Naive B cell (primary cell): Measurements from ENCODE around the gene SNRPN. TPM values are rescaled to one million over a fixed set of nuclear protein-coding genes. Genes with fewer than 3 reads are reported as not detected.
"Not testable (repeated sequence)": the region's sequence is repeated elsewhere in the genome, so short reads cannot be mapped to it uniquely, and the experiment has no call there.

Source experiments
- ATAC-seq, 2 donors: fragments of 150-1000 bp; cut with Tn5 transposase; 2 replicates each; pipeline ENCODE4 v1.10.0; 2021; ENCODE audit warnings: low read depth in 2 of 2, mild to moderate bottlenecking in 2 of 2, moderate library complexity in 2 of 2
- DNase-seq: peaks from one replicate; pipeline ENCODE4 v3.0.0; 2022
- H3K27ac Mint-ChIP-seq, 6 donors: one replicate each; pipeline ENCODE4 v1.8.0; 2020 to 2022; ENCODE audit warnings: mild to moderate bottlenecking in 6 of 6, mixed read lengths in 6 of 6, moderate library complexity in 5 of 6, inconsistent platforms in 2 of 6
- H3K27me3 Mint-ChIP-seq, 3 donors: one replicate each; pipeline ENCODE4 v1.8.0; 2021 to 2022; ENCODE audit warnings: mixed read lengths in 3 of 3, mild to moderate bottlenecking in 1 of 3
- H3K36me3 Mint-ChIP-seq, 2 donors: one replicate each; pipeline ENCODE4 v1.8.0; 2020 to 2022; ENCODE audit warnings: mixed read lengths in 2 of 2, inconsistent platforms in 1 of 2, mild to moderate bottlenecking in 1 of 2
- H3K4me1 Mint-ChIP-seq, 3 donors: one replicate each; pipeline ENCODE4 v1.8.0; 2020 to 2022; ENCODE audit warnings: mixed read lengths in 3 of 3, inconsistent platforms in 1 of 3, mild to moderate bottlenecking in 1 of 3, moderate library complexity in 1 of 3
- H3K4me3 Mint-ChIP-seq, 8 donors: one replicate each; pipeline ENCODE4 v1.8.0; 2020 to 2022; ENCODE audit warnings: mild to moderate bottlenecking in 8 of 8, mixed read lengths in 8 of 8, moderate library complexity in 8 of 8, inconsistent platforms in 2 of 8
- H3K9me3 Mint-ChIP-seq, 7 donors: one replicate each; pipeline ENCODE4 v1.8.0; 2020 to 2022; ENCODE audit warnings: mixed read lengths in 7 of 7, mild to moderate bottlenecking in 5 of 7, inconsistent platforms in 2 of 7, moderate library complexity in 1 of 7
- polyA plus RNA-seq, 6 donors: library from polyadenylated mRNA; unstranded; fragments of 300-500 nt; fragmentation: Illumina TruSeq; gene quantifications; one replicate each; pipeline ENCODE4 v1.2.3, GENCODE V29; 2021; ENCODE audit warnings: low read depth in 6 of 6

The SNRPN gene
- polyA plus RNA-seq, 6 donors from 2014 or later: 227 to 387 (median 297) TPM

- no peaks in the 10 kb centered on the region for H3K36me3 Mint-ChIP-seq
- H3K27me3 Mint-ChIP-seq: no peaks in the 10 kb centered on the region
- no peak for DNase-seq
- no peak overlapping the region for H3K27ac Mint-ChIP-seq
- no peak for ATAC-seq
- no peak overlapping the region for H3K4me3 Mint-ChIP-seq
- peaks cover 0 to 6% (median 4%) of the 10 kb centered on the region in 7 donors for H3K9me3 Mint-ChIP-seq
- no peaks in the 10 kb centered on the region for H3K4me1 Mint-ChIP-seq
Observed at GRCh38 chr15:24945711-24946110, 9.1 kb upstream of the SNRPN start.

DNA sequence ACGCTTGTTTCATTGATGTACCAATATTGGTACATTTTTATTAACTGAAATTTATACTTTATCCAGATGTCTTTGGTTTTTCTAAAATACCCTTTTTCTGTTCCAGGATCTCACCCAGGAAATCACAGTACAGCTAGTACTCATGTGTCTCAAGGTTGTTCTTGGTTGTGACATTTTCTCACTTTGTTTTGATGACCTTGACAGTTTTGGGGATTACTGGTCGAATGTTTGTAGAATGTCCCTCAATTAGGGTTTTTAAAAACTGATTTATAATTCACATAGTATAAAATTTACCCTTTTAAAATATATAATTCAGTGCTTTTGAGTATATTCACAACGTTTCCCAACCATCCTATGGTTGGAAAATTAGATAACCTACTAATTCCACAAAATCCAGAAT is 6.3 kb upstream of the SNRPN start:
- Mint-ChIP-seq H3K9me3 (peaks cover 0 to 12% (median 5%) of the 10 kb centered on the region in 7 donors), H3K4me3 (no peak overlapping the region), H3K27ac (no peak overlapping the region), H3K27me3 (peaks cover 0 to 4% (median 0%) of the 10 kb centered on the region in 3 donors), H3K36me3 (no peaks in the 10 kb centered on the region), H3K4me1 (no peaks in the 10 kb centered on the region)
- DNase-seq (no peak), ATAC-seq (no peak)

GRCh38 chr15:24955531-24955921 is 739 bp downstream of the SNRPN start:
- H3K4me1 Mint-ChIP-seq: peaks cover 8 to 30% (median 19%) of the 10 kb centered on the region in 3 donors
- H3K9me3 Mint-ChIP-seq: peaks cover 0 to 14% (median 12%) of the 10 kb centered on the region in 7 donors
- ATAC-seq (peak; percentile 11), DNase-seq (peak; percentile 2)
- H3K4me3 Mint-ChIP-seq: peak overlapping the region; percentile 85 to 99 (median 94)
- H3K27ac Mint-ChIP-seq: peak overlapping the region; percentile 33 to 95 (median 91)
- peaks cover 0 to 4% (median 0%) of the 10 kb centered on the region in 3 donors for H3K27me3 Mint-ChIP-seq
- peaks cover 0 to 9% of the 10 kb centered on the region in 2 donors for H3K36me3 Mint-ChIP-seq

- Mint-ChIP-seq H3K36me3 (peaks cover 0 to 9% of the 10 kb centered on the region in 2 donors), H3K9me3 (peaks cover 0 to 17% (median 9%) of the 10 kb centered on the region in 7 donors), H3K27me3 (peaks cover 0 to 4% (median 0%) of the 10 kb centered on the region in 3 donors), H3K27ac (peak overlapping the region; percentile 72 to 95 (median 91)), H3K4me3 (peak overlapping the region; percentile 85 to 99 (median 94)), H3K4me1 (peaks cover 8 to 34% (median 19%) of the 10 kb centered on the region in 3 donors)
- peak; percentile 70 to 76 for ATAC-seq
- peak; percentile 62 for DNase-seq
Observed at GRCh38 chr15:24956111-24956838, 1.5 kb downstream of the SNRPN start.

DNA sequence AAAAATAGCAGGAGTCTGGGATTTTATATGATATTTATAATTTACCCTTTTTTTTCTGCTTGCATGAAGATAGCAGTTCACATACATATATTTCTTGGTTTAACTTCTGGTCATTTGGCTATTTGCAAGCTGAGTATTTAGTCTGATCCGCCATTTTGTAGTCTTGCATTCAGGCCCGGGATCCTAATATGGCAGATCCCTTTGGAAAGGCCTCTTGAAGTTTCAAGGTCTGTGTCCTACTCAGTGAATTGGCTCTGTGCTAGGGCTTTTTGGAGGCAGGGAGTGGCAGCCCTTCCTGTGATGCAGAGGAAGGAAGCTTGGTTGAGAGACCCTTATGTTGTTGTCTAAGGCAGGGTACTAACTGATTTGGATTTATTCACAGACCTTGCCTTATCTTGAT is 2.9 kb downstream of the SNRPN start:
- Mint-ChIP-seq H3K4me3 (peak overlapping the region in 5 of 8 donors; percentile 10 to 69 (median 48)), H3K27me3 (no peaks in the 10 kb centered on the region), H3K27ac (no peak overlapping the region), H3K9me3 (peaks cover 0 to 19% (median 4%) of the 10 kb centered on the region in 7 donors), H3K36me3 (peaks cover 0 to 9% of the 10 kb centered on the region in 2 donors), H3K4me1 (peaks cover 8 to 34% (median 19%) of the 10 kb centered on the region in 3 donors)
- ATAC-seq (no peak), DNase-seq (no peak)

GRCh38 chr15:24961967-24962366 is 7.2 kb downstream of the SNRPN start:
- Mint-ChIP-seq H3K9me3 (peaks cover 0 to 19% (median 12%) of the 10 kb centered on the region in 7 donors), H3K27ac (no peak overlapping the region), H3K4me1 (peaks cover 4 to 28% (median 13%) of the 10 kb centered on the region in 3 donors), H3K27me3 (no peaks in the 10 kb centered on the region), H3K4me3 (no peak overlapping the region), H3K36me3 (peaks cover 21 to 26% of the 10 kb centered on the region in 2 donors)
- ATAC-seq (no peak), DNase-seq (no peak)

- H3K27me3 Mint-ChIP-seq: no peaks in the 10 kb centered on the region
- H3K27ac Mint-ChIP-seq: no peak overlapping the region
- H3K36me3 Mint-ChIP-seq: peaks cover 25 to 27% of the 10 kb centered on the region in 2 donors
- H3K4me3 Mint-ChIP-seq: no peak overlapping the region
- DNase-seq (no peak), ATAC-seq (no peak)
- H3K9me3 Mint-ChIP-seq: peaks cover 0 to 20% (median 11%) of the 10 kb centered on the region in 7 donors
- peaks cover 0 to 20% (median 6%) of the 10 kb centered on the region in 3 donors for H3K4me1 Mint-ChIP-seq
Observed at GRCh38 chr15:24962880-24963279, 8.1 kb downstream of the SNRPN start.

- Mint-ChIP-seq H3K4me3 (no peak overlapping the region), H3K9me3 (peaks cover 0 to 22% (median 7%) of the 10 kb centered on the region in 7 donors), H3K27me3 (no peaks in the 10 kb centered on the region), H3K27ac (no peak overlapping the region), H3K36me3 (peaks cover 27 to 40% of the 10 kb centered on the region in 2 donors), H3K4me1 (no peaks in the 10 kb centered on the region)
- ATAC-seq (no peak), DNase-seq (no peak)
Observed at GRCh38 chr15:24966364-24967103, 11.7 kb downstream of the SNRPN start.

DNA sequence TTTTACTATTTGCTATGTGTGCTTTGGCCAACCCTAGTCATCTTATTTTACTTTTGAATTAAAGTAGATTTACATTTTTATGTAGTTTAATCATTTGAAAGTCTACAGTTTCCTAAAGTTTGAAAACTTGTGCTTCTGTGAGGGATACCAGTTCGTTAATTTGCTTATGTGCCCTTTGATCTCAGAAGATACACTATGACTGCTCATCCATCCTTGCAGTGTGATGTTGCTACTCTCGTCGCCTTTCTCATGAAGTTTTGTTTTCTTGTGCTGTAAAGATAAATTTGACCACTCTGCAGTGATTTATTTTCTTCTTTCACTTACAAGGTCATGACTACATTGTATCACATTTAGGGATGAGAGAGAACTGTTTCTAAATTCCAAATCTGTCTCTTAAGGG is 16.3 kb downstream of the SNRPN start:
- Mint-ChIP-seq H3K27me3 (no peaks in the 10 kb centered on the region), H3K9me3 (peaks cover 2 to 26% (median 13%) of the 10 kb centered on the region in 7 donors), H3K27ac (no peak overlapping the region), H3K4me1 (no peaks in the 10 kb centered on the region), H3K36me3 (peaks cover 39% of the 10 kb centered on the region in 2 donors), H3K4me3 (no peak overlapping the region)
- DNase-seq: no peak
- ATAC-seq: no peak

DNA sequence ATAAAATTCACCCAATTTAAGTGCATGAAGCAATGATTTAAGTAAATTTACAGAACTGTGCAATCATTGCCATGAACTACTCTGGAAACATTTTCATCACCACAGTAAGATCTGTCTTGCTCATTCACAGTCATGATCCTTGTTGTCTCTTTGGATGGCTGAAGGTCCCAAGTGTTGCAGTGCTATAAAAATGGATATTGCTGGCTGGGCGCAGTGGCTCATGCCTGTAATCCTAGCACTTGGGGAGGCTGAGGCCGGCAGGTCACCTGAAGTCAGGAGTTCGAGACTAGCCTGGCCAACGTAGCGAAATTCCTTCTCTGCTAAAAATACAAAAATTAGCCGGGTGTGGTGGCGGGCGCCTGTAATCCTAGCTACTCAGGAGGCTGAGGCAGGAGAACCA is 17.0 kb downstream of the SNRPN start:
- Mint-ChIP-seq H3K4me1 (no peaks in the 10 kb centered on the region), H3K9me3 (peaks cover 2 to 30% (median 13%) of the 10 kb centered on the region in 7 donors), H3K4me3 (peak overlapping the region in 1 of 8 donors; percentile 56), H3K36me3 (peaks cover 39 to 40% of the 10 kb centered on the region in 2 donors), H3K27ac (no peak overlapping the region), H3K27me3 (no peaks in the 10 kb centered on the region)
- DNase-seq (no peak), ATAC-seq (no peak)

- not testable (repeated sequence) for DNase-seq, ATAC-seq, H3K4me3 Mint-ChIP-seq, H3K27me3 Mint-ChIP-seq, H3K4me1 Mint-ChIP-seq, H3K27ac Mint-ChIP-seq
- Mint-ChIP-seq H3K9me3 (peaks cover 0 to 30% (median 19%) of the 10 kb centered on the region in 7 donors), H3K36me3 (peaks cover 37 to 41% of the 10 kb centered on the region in 2 donors)
Observed at GRCh38 chr15:24972707-24973106, 17.9 kb downstream of the SNRPN start.

DNA sequence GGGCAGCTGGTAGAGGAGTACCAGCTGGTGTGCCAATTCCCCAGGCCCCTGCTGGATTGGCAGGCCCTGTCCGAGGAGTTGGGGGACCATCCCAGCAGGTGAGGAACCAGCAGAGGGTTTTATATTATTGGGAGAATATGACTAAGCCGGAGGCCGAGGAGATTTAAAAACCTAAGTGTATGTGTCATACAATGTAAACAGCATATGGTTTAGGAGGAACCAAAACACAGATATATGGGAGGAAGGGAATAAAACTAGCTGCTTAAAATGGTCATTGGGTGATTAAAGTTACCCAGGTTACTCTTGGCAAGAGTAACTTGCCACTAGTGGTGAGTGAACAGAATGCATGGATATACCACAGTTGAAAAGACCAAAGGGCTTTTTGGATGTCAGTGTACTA is 22.1 kb downstream of the SNRPN start:
- ATAC-seq (no peak), DNase-seq (no peak)
- peaks cover 29 to 63% of the 10 kb centered on the region in 2 donors for H3K36me3 Mint-ChIP-seq
- H3K27me3 Mint-ChIP-seq: no peaks in the 10 kb centered on the region
- H3K27ac Mint-ChIP-seq: no peak overlapping the region
- no peak overlapping the region for H3K4me3 Mint-ChIP-seq
- peaks cover 0 to 39% (median 33%) of the 10 kb centered on the region in 7 donors for H3K9me3 Mint-ChIP-seq
- H3K4me1 Mint-ChIP-seq: no peaks in the 10 kb centered on the region

DNA sequence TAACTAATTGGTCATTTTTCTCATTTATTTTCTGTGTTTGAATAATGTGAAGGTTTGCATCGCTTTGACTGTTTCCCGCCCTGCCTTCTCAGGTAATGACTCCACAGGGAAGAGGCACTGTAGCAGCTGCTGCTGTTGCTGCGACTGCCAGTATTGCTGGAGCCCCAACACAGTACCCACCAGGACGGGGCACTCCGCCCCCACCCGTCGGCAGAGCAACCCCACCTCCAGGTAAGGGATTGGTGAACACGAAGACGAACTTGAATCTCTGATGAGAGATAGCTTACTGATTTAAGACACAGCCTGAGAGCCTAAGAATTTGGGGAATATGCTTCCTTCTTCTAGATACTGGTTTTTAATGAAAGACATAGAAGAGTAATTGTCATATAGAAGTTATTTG is 22.9 kb downstream of the SNRPN start:
- Mint-ChIP-seq H3K27ac (no peak overlapping the region), H3K27me3 (no peaks in the 10 kb centered on the region), H3K9me3 (peaks cover 0 to 46% (median 37%) of the 10 kb centered on the region in 7 donors), H3K4me1 (no peaks in the 10 kb centered on the region), H3K36me3 (peaks cover 34 to 69% of the 10 kb centered on the region in 2 donors), H3K4me3 (peak overlapping the region in 1 of 8 donors; percentile 44)
- ATAC-seq (no peak), DNase-seq (no peak)
